Retinal pigment epithelial cell (primary cell): ENCODE measurements around the gene IL15RA.

Experiments
- DNase-seq: peaks from one replicate; pipeline ENCODE4 v3.0.0-alpha.2; 2010; ENCODE audit warnings: low read depth
- H3K4me3 ChIP-seq: 2 replicates; pipeline ENCODE4 v1.5.1; 2011; ENCODE audit warnings: mild to moderate bottlenecking, low read length, control low read depth, moderate library complexity
- TF ChIP-seq, protein P1 (sequence below): conservative IDR thresholded peaks from 2 replicates; pipeline ENCODE4 v1.5.1; 2011; ENCODE audit warnings: low read depth, low read length, control low read depth, inconsistent platforms

IL15RA gene

GRCh38 chr10:5903563-5903962 lies 73.8 kb downstream of the IL15RA start:
- no peak overlapping the region for H3K4me3 ChIP-seq
- TF ChIP-seq, protein P1, sequence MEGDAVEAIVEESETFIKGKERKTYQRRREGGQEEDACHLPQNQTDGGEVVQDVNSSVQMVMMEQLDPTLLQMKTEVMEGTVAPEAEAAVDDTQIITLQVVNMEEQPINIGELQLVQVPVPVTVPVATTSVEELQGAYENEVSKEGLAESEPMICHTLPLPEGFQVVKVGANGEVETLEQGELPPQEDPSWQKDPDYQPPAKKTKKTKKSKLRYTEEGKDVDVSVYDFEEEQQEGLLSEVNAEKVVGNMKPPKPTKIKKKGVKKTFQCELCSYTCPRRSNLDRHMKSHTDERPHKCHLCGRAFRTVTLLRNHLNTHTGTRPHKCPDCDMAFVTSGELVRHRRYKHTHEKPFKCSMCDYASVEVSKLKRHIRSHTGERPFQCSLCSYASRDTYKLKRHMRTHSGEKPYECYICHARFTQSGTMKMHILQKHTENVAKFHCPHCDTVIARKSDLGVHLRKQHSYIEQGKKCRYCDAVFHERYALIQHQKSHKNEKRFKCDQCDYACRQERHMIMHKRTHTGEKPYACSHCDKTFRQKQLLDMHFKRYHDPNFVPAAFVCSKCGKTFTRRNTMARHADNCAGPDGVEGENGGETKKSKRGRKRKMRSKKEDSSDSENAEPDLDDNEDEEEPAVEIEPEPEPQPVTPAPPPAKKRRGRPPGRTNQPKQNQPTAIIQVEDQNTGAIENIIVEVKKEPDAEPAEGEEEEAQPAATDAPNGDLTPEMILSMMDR, result no peak
- DNase-seq, result no peak

GRCh38 chr10:5902511-5903274 lies 74.7 kb downstream of the IL15RA start:
- no peak for DNase-seq
- TF ChIP-seq, protein P1, result no peak
- H3K4me3 ChIP-seq, result no peak overlapping the region
